NCI-H146 (cell line): ENCODE results near the gene NTPCR.

Experiments
- DNase-seq: peaks from one replicate; lab custom pipeline; 2025; lab: John Stamatoyannopoulos, UW

The NTPCR gene

GRCh38 chr1:233010146-233010545, 59.7 kb downstream of the NTPCR start:
- DNase-seq: no peak

- DNase-seq: no peak
These were observed 61.6 kb downstream of the NTPCR start for GRCh38 chr1:233012021-233012420.

GRCh38 chr1:233015965-233016364, 65.6 kb downstream of the NTPCR start:
- no peak for DNase-seq

- DNase-seq: no peak
These were observed 66.4 kb downstream of the NTPCR start for GRCh38 chr1:233016798-233017197.

- DNase-seq: no peak
These were observed 68.7 kb downstream of the NTPCR start for GRCh38 chr1:233019083-233019482.

GRCh38 chr1:233019778-233020325, 69.4 kb downstream of the NTPCR start:
- no peak for DNase-seq

- DNase-seq: no peak
These were observed 70.0 kb downstream of the NTPCR start for GRCh38 chr1:233020426-233020825.

GRCh38 chr1:233022246-233022645, 71.8 kb downstream of the NTPCR start:
- no peak for DNase-seq

- DNase-seq: no peak
These were observed 73.8 kb downstream of the NTPCR start for GRCh38 chr1:233024199-233024598.

- DNase-seq: peak; percentile 70
These were observed 74.7 kb downstream of the NTPCR start for GRCh38 chr1:233025157-233025556.

GRCh38 chr1:233025567-233025966, 75.2 kb downstream of the NTPCR start:
- no peak for DNase-seq

- DNase-seq: no peak
These were observed 76.6 kb downstream of the NTPCR start for GRCh38 chr1:233027046-233027445.

GRCh38 chr1:233031521-233031920, 81.1 kb downstream of the NTPCR start:
- no peak for DNase-seq

- DNase-seq: no peak
These were observed 82.5 kb downstream of the NTPCR start for GRCh38 chr1:233032916-233033315.

GRCh38 chr1:233033361-233033760, 83.0 kb downstream of the NTPCR start:
- DNase-seq: no peak
